H1 (cell line): ENCODE results near the gene NAV3. TPM values are rescaled to one million over a fixed set of nuclear protein-coding genes. Genes with fewer than 3 reads are reported as not detected.

Source experiments
- BACH1 ChIP-seq: IDR thresholded peaks from 2 replicates; pipeline ENCODE4 v1.6.1; 2012; ENCODE audit warnings: low read length, improper control_type of control experiment
- FOSL1 ChIP-seq: IDR thresholded peaks from 2 replicates; pipeline ENCODE4 v1.6.1; 2011; ENCODE audit warnings: mild to moderate bottlenecking, low read depth, low read length, moderate library complexity; ENCODE audit not compliant: insufficient read depth
- MAFK ChIP-seq: IDR thresholded peaks from 2 replicates; pipeline ENCODE4 v1.6.1; 2012; ENCODE audit warnings: low read depth, mild to moderate bottlenecking, improper control_type of control experiment, low read length
- SIX5 ChIP-seq: IDR thresholded peaks from 2 replicates; pipeline ENCODE4 v1.6.1; 2011; ENCODE audit warnings: mild to moderate bottlenecking, low read depth, low read length
- SP1 ChIP-seq: IDR thresholded peaks from 2 replicates; pipeline ENCODE4 v1.6.1; 2011; ENCODE audit warnings: low read depth, low read length
- polyA plus RNA-seq, 7 experiments: library from polyadenylated mRNA; depleted of rRNA in 3 of 7; stranded (reverse) in 5 of 7; unstranded in 2 of 7; fragments of >200 nt in 5 of 7; fragments of 200-250 nt in 2 of 7; gene quantifications; 1 replicate in 5 of 7; 2 replicates in 1 of 7; 4 replicates in 1 of 7; pipeline versions ENCODE4 v1.2.1 to v1.2.3, GENCODE V29; 2011 to 2013; ENCODE audit warnings: missing spikeins in 2 of 7, mixed read lengths in 2 of 7
- total RNA-seq: library from RNA; stranded (reverse); fragmentation: NEBNext Ultra II Directional; extraction: Animal tissue kit (Norgen Biotek cat#: 25700); gene quantifications from 2 replicates; pipeline ENCODE4 v1.2.1, GENCODE V29; 2021

The NAV3 gene
- total and polyA plus RNA-seq, 2 of the 8 experiments (the other 6 are each of a cell fraction or from before 2014, with no cell fraction given): 0.47 to 5.0 TPM

DNA sequence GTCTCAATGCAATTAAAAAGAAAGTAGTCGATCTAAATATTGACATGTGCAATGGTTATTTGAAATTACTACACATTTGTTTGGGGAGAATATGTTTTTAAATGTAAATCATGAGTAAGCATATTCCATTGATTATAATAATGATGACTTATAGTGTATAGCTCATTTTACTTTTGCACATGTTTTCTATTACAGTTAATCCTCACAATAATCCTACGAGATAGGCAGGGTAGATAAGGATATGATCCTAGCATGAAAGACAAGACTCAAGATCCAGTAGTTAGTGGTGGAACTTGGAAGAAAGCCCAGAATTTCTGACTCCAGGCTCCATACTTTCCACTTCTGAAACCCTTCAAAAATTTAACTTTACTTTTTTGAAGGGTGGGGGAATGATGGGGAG is 94.0 kb downstream of the NAV3 start (continued):
- no peak for TF ChIP-seq SIX5
- TF ChIP-seq BACH1: no peak
- no peak for TF ChIP-seq FOSL1
- no peak for TF ChIP-seq MAFK
- TF ChIP-seq SP1: no peak
